ENCODE data around the gene FERD3L.
"Not testable (repeated sequence)": the region's sequence is repeated elsewhere in the genome, so short reads cannot be mapped to it uniquely, and the experiment has no call there.

Gene FERD3L, protein sequence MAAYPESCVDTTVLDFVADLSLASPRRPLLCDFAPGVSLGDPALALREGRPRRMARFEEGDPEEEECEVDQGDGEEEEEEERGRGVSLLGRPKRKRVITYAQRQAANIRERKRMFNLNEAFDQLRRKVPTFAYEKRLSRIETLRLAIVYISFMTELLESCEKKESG

DNA sequence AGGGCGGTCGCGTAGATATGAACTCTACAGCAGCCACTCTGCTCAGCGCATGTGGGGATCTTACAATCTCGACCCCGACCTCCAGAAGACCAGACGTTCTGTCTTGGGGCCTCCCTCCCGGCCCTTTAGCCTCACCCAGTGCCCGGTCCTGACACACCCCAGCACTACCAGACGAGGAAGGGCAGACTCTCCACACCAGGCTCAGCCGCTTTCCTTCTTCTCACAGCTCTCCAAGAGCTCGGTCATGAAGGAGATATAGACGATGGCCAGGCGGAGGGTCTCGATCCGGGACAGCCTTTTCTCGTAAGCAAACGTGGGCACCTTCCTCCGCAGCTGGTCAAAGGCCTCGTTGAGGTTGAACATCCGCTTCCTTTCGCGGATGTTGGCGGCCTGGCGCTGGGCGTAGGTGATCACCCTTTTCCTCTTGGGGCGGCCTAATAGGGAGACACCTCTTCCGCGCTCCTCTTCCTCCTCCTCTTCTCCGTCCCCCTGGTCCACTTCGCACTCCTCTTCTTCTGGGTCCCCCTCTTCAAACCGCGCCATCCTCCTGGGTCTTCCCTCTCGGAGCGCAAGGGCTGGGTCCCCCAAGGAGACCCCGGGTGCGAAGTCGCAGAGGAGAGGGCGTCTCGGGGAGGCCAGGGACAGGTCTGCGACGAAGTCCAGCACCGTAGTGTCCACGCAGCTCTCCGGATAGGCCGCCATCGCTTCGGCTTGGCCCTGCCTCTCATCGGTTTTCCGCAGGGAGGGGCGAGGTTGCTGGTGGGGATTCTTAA is at the start of gene FERD3L:
TSS of gene FERD3L (minus strand) at position 761 of the 773 bp plus-strand sequence. CDS start at position 702, 59 bp downstream.
- no peak within 1 kb of the TSS for H3K27ac ChIP-seq
- no peak for DNase-seq (ENCODE audit: low read depth, low spot score)

DNA sequence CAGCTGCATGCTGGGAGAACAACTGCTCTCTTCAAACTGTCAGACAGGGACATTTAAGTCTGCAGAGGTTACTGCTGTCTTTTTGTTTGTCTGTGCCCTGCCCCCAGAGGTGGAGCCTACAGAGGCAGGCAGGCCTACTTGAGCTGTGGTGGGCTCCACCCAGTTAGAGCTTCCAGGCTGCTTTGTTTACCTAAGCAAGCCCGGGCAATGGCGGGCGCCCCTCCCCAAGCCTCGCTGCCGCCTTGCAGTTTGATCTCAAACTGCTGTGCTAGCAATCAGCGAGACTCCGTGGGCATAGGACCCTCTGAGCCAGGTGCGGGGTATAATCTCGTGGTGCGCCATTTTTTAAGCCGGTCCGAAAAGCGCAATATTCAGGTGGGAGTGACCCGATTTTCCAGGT is 49.2 kb upstream of the FERD3L start:
- not testable (repeated sequence) for H3K27ac ChIP-seq; DNase-seq (ENCODE audit: low read depth, low spot score)

DNA sequence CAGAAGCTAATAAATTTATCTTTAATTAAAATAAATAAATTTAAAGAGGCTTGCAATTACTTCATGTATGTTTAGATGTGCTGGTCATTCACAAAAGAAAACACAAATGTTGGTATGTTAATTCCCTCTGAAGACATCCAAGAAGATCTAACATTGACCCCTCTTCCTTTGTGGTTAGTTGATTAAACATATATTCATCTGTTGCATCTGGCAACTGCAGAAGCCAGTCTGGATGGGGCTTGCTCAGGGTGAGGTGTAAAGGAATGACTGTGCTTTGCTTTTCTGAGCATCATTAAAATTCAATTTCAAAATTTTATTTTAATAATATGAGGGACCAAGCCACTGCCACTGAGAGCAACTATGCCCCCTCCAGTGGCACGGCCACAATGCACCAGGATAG is 36.4 kb upstream of the FERD3L start:
- DNase-seq (ENCODE audit: low read depth, low spot score), result no peak
- no peak overlapping the region for H3K27ac ChIP-seq

DNA sequence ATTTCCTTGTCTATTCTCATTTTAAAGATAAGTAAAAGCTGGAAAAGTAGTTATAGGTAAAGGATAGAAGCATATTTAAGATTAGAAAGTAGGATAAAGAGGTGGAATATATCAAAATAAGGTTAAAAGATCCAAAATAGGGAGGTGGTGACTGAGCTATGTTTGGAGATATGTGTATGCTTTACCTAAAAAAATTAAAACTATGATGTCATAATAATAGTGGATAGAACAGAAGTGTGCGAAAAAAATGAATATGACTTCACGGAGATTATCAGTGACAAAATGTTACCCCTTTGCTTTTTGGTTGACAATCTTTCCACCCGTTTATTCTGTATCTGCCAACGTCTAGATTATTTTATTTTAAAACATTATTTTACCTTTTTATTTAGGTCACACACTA is 33.4 kb upstream of the FERD3L start:
- no peak overlapping the region for H3K27ac ChIP-seq
- DNase-seq (ENCODE audit: low read depth, low spot score), result no peak

DNA sequence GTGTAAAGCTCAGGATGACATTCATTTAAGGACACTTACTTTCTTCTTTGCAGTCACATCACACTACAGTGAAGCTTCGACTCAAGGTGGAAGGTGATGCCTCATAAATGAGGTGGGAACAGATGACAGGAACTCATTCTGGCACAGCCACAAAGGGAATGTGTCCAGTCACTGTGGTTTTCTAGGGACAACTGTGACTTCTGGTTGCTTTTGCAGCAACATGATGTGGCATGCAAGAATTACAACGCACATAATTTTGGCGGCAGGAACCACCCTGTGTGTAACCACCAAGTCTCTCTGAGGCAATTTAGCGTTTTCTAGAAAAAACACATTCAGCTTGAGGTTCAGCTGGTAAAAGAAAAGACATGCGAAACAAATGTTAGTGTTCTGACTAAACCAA is 32.0 kb upstream of the FERD3L start:
- DNase-seq (ENCODE audit: low read depth, low spot score), result no peak
- H3K27ac ChIP-seq, result no peak overlapping the region

DNA sequence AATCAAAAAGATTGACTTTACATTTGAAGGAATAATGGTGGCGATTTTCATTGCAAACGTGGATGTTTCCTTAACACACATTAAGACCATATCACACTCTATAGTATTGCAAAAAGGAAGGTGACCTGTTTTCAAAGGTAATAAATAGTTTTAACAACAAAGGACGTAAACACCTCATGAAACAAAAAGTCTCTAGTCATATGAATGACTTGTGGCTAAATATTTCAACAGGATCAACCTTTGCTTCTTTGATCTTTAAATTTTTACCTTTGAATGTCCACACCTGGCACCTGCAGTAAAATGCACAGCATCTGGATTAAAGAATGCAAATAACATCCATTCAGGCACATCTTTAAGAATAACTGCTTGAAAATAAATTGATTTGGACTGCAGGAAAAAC is 30.0 kb upstream of the FERD3L start:
- DNase-seq (ENCODE audit: low read depth, low spot score), result no peak
- no peak overlapping the region for H3K27ac ChIP-seq

DNA sequence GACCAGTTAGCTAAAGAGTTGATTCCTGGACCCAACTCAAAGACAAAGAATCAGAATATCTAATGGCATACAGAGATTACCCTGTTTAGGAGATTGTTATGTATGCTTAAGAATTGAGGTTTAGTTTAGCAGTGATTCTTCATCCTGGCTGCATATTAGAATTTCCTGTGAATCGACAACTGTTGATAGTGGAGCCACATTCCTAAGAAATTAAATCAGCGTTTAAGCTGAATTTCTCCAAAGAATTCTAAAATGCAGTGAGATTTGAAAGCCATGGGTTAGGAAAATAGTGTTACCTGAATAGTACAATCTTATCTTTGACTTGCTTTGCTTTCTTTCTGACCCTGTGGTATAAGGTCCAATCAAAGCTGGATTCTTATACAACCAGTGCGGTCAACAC is 16.4 kb upstream of the FERD3L start:
- no peak overlapping the region for H3K27ac ChIP-seq
- no peak for DNase-seq (ENCODE audit: low read depth, low spot score)

DNA sequence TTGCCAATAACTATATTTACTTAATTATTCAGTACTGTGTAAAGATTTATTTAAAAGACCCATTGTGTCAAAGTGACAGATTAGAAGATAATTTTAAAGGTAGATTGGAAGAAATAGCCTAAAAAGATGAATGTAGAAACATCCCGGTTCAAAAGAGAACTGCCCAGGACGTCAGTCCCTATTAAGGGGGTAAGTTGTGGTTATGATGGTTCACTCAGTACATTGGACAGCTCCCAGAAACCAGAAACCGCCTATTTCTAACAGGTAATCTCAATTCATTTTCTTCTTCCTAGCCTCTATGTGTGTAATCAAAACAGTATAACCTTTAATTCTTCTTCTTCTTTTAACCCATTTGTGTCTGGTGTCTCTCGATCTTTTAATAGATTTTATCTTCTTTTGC is 1.5 kb upstream of the FERD3L start:
- DNase-seq (ENCODE audit: low read depth, low spot score), result no peak
- no peak overlapping the region for H3K27ac ChIP-seq

DNA sequence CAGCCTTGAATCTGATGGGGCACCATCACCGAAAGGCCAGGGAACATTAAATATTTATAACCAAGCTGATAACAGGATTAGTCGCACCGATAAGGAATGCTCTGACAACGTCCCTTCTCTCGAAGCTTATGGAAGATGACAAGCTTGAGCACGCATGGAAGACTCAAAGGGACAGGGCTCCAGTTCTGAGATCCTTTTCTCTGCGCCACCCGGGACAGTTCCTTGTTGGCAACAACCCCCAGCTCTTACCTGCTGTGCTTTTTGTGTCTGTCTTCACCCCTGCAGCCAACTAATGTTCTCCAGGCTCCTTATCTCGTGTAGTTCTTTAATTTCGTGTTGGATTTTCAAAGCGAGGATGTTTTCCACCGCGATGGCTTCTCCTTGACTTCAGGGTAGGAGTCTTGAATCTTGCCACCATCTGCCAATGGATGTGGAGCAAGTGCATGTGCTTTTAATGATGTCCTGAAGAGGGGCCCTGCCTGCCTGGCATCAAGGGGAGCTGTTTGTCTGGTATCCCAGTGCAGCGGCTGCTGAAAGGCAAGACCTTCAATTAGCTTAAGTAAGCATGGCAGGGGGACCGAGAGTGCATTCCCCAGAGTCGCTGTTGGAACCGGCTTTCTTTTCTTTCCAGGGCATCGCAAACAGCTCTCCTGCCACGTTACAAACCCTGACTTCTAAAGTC is 354 bp upstream of the FERD3L start:
- no peak for DNase-seq (ENCODE audit: low read depth, low spot score)
- H3K27ac ChIP-seq, result no peak overlapping the region

DNA sequence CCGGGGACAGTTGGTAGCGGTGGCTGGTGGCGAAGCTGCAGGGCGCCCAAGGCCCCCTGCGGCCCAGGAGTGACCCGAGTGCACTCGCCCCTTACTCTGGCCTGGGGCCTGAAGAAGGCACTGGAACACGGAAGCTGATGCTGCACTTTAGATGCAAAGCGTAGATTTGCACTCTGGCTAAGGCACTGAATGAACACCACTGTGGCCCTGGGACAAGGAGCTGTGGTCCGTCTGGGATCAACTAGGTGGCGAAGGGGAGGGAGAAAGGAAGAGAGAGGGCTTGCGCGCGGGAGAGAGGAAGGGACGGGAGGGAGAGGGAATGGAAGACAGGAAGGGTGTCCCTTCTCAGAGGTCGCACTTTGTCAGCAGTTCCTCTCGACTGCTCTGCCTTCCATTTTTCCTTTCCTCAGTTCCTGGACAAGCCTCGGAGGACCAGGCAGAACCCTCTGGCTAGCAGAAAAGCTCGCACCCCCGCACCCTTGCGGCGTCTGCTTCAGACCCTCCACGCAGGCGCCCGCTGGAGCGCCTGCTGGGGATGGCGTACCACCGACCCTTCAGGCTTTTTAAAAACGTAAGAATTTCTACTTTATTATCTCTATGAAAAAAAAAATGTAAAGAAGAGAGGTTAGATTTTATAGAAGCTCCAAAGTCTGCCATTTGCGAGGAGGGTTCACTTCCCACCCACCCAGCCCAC is 1.2 kb downstream of the FERD3L start:
- DNase-seq (ENCODE audit: low read depth, low spot score), result no peak

DNA sequence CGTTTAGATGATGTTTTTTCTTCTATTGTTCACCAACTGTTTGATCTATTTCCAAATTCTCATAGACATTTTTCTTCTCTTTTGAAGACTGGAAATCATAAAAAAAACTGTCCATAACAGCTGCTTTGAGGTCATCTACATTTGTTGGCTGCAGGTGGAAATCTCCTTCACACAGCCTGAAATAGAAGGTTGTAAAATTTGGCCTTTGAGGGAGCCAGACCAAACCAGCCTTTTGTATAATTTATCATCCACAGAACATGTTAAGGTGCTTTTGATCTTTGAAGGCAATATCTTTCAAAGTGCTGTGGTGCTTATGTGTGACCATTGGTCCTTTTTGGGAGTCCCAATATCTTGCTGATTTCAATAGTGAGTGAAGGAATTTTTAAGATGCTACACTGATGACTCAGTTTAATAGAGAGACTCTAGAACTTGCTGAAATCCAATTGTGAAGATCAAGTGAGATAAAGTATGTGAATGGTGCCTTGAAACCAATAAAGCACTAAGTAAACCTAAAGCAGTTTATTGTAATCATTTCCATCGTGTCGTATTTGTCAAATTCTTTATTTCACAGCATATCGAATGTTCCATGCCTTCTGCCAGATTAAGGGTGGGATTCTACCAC is 5.4 kb downstream of the FERD3L start:
- no peak for DNase-seq (ENCODE audit: low read depth, low spot score)
- no peak overlapping the region for H3K27ac ChIP-seq

More for the DNA sequence above, 1.2 kb downstream of the FERD3L start:
- H3K27ac ChIP-seq, result no peak overlapping the region

DNA sequence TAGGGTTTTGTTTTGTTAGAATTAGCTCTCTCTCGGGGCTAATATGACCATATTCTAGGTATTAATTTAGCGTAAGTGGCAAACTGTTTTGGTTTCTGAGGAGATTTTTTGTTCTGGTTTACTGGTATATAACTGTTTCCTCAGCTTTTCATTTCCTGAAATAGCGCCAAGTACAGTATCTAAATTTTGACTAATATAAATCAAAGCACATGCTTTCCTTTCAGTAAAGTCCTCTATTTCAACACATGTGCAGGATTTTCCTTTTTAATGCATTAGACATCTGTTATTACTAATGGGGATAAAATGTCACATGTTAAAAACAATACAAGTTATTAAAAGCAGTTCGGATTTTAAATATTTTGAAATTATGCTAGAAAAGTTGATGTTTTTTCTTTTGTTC is 11.3 kb downstream of the FERD3L start:
- no peak overlapping the region for H3K27ac ChIP-seq
- no peak for DNase-seq (ENCODE audit: low read depth, low spot score)

DNA sequence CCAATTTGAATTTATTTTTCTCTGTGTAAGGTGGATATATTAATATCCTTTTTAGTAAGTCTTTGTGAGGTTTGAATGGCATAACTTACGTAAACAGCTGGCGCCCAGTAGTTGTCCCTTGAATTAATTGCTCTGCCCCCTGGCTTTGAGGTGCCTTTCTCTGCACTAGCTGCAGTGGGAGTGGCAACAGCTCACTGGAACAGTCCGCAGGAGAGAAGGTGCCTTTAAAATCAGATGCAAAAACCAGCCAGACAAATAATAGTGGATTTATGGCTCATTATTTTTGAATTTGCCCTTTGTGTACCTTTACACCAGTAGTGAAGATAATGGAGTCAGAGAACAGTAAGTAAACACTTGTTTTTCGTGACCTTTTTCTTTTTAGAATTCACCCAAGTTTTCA is 11.8 kb downstream of the FERD3L start:
- no peak overlapping the region for H3K27ac ChIP-seq
- no peak for DNase-seq (ENCODE audit: low read depth, low spot score)

DNA sequence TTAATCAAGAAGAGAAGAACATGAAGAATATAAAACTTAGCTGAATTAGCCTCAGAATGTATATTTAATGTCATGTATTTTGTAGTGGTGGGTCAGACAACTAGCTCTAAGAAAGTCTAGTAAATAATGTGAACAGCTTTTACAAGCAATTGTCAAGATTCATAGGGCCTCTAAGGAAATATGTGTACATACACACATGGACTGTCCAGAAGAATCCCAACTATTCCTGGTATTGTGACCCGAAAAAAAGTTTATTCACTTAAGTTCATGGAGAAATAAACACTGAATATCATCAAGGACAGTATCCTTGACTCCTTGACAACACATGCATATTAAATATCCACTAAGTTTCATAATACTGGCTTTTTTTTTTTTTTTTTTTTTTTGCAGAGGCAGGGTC is 16.4 kb downstream of the FERD3L start:
- no peak for DNase-seq (ENCODE audit: low read depth, low spot score)

DNA sequence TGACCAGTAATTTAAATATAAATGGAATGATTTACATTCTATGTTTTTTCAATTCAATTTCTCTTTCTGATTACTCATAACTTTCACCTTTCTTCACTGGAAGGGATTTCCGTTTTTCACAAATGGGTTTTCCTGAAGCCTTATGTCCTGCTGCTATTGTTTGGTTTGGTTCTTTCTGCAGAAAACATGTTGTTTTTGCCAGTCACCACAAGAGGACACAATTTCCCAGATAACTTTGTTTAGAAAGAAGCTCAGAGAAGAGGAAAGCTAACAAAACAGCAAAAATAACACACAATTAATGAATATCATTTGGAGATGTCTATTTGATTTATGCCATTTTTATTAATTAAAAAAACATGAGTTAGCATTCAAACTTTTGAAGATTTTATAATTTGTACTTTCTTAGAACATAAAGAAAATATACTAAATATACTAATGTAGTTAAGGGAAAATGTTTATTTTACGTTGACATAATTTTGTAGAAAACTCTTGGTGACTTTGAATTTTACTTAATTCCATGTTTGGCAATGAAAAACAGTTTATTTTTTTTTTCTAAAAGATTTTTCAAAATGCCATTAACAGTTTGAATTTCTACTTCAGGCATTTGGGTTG is 23.1 kb downstream of the FERD3L start:
- no peak for DNase-seq (ENCODE audit: low read depth, low spot score)
- no peak overlapping the region for H3K27ac ChIP-seq

More for the DNA sequence above, 16.4 kb downstream of the FERD3L start:
- no peak overlapping the region for H3K27ac ChIP-seq

DNA sequence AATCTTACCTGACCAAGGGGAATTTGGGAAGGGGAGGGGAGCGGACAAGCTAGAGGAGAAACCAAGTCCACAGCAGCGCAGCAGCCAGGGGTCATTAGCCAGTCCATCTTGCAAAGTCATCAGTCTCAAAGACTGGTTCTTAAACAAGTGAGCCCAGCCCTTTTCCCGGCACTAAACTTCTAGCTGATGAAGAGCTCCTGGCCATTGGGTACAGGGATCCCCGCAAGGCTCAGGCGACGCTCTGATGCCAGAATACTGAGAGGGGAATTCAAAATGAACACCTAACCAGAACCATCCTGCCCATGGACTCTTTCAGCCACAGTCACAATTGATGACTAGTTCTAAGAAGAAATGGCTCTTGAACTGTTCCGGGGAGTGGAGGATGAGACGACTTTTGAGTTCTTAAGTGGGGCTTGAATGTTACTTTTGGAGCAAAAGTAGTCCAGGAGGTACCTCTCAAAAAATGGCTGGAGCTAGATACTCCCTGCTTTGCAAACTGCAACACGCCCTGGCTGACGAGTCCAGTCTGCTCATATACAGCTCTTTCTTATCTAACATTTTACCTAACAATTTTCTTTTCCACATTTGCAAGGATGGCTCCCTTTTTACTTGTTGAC is 25.2 kb downstream of the FERD3L start:
- DNase-seq (ENCODE audit: low read depth, low spot score), result no peak
- no peak overlapping the region for H3K27ac ChIP-seq

DNA sequence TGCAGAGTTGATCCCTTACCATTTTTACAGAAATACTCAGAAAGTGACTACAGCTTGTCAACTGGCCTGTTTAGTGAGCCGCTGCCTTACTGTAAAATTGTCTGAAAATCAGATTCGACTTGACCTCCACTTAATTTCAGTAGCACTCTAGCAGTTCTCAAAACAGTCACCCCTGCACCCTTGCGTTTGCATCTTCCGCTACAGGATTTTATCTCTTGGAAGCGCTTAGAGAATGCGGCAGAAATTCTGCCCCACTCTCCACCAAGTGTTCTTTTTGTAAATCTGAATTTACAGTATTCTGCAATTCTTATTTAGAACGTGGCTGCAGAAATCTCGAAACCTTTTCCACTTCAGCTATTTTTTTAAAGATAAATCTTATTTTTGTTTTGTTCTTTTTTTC is 25.8 kb downstream of the FERD3L start:
- DNase-seq (ENCODE audit: low read depth, low spot score), result no peak
- H3K27ac ChIP-seq, result no peak overlapping the region

DNA sequence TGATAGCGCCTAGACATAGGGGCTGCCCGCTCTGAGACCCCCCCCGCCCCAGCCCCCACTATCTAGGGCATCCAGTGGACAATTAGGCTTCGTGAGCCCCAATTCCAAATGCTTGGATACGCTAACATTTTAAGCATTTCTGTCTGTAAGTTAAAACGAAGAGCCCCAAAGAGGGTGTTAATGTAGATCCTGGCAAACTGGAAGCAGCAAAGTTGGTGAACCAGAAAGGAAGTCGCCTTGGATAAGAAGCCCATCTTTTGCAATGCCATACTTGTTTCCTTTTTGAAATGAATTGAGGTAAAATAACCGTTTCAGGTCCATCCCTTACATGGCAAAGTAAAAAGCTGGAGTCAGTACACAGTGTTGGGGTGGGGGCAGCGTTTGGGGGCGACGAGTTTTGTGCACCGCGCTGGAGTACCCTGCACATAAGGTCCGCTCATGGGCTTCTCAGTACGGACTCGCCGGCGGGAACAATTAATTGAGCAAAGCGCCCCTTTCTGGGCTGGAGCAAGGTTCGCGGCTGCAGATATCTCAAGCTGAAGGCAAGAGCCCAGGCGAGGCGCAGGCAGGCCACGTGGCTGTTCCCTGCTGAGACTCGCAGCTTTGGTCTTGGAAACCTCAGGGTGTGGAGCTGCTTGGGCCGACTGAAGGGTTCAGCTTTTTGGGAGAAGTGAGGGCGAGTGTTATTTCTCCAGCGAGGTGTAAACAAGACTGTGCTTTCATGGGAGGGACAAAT is 26.4 kb downstream of the FERD3L start:
- no peak overlapping the region for H3K27ac ChIP-seq
- DNase-seq (ENCODE audit: low read depth, low spot score), result no peak

Data from epithelial cell of prostate (primary cell).